HG03064 (cell line): ENCODE results near the gene CCNK.

Experiments used
- ATAC-seq: cut with Tn5 transposase; IDR thresholded peaks from one replicate; pipeline ENCODE4 v1.9.1; 2021; ENCODE audit warnings: low read depth; ENCODE audit not compliant: unreplicated experiment

Gene CCNK

GRCh38 chr14:99505089-99505488, 23.9 kb downstream of the CCNK start:
- ATAC-seq: no peak

DNA sequence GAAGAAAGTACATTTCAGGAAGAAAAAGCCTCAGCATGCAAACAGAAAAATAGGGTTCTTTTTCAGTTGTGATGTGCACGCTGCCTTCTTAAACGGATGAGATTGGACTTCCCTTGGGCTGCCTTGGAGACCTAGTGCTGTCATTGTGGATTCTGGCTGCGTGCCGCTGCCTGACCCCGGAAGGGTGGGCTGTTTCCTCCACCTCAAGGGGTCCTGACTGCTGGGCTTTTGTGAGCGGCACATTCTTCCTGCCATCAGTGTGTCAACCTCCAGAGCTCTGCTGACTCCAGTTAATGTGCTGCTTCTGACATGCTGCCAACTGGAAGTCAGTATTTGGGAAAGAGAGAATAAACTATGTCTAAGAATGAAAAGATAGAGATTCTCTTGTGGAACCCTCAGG, 25.1 kb downstream of the CCNK start:
- no peak for ATAC-seq

- ATAC-seq: no peak
Observed at GRCh38 chr14:99507860-99508640, 26.8 kb downstream of the CCNK start.

GRCh38 chr14:99508896-99509629, 27.9 kb downstream of the CCNK start:
- no peak for ATAC-seq

DNA sequence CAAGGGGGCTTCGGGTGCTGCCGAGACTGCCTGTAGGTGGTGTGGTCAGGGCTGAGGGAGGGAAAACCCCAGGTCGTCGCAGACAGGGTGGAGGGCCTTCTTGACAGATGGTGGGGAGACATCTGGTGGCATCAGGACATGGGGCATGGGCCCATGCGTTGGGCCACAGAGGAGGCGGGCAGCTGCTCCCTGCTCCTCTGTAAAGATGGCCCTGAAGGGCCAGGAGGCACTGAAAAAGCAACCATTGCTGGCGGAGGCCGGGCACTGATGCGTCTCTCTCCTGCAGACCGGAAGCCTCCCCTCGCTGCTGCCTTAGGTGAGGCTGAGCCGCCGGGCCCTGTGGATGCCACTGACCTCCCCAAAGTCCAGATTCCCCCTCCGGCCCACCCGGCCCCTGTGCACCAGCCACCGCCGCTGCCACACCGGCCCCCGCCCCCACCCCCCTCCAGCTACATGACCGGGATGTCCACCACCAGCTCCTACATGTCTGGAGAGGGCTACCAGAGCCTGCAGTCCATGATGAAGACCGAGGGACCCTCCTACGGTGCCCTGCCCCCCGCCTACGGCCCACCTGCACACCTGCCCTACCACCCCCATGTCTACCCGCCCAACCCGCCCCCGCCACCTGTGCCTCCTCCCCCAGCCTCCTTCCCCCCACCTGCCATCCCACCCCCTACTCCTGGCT, 28.8 kb downstream of the CCNK start:
- ATAC-seq: no peak

DNA sequence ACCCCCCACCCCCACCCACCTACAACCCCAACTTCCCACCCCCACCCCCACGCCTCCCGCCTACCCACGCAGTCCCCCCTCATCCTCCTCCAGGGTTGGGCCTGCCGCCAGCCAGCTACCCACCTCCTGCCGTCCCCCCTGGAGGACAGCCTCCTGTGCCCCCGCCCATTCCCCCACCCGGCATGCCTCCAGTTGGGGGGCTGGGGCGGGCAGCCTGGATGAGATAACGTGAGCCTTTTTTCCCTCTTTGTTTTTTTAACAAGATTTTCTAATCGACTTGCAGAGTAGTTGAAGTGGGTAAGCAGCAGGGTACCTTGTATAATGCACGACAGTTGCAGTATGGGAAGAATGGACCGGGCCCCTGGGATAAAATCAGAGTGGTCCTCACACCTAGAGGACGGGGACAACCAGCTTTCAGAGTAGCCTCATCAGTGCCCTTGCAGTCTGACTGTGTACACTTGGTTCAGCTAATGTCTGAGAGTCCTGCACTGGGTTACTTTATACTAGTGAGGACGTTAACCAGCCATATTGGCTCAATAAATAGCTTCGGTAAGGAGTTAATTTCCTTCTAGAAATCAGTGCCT, 29.4 kb downstream of the CCNK start:
- ATAC-seq: no peak

DNA sequence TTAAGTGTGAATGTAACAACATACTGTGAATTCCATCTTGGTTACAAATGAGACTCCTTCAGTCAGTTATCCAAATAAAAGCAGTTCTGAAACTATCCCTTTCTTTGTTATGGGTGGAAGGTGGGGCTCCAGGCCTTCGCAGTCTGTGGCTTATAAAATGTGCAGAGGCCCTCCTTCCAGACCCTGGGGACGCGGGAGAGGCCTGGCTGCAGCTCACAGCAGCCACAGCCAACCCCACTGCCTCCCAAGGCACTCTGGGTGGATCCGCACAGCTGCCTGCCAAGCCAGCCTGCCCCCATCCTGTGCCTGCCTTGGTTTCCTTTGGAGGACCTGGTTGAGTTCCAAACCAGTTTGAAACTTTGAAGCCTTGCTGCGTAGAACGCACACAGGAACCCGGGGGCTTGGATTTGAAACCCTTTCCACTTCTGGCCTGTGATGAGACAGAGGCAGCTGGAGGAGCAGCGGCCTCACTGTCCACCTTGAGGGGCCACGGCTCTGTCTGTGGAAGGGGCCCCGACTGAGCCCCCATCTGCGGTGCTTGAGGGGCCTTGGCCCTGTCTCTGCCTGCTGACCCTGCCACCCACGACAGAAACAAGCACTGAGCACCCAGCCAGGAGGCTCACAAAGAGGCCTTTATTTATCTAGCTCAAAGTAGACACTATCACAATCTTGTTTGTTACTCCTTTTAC, 30.4 kb downstream of the CCNK start:
- no peak for ATAC-seq

DNA sequence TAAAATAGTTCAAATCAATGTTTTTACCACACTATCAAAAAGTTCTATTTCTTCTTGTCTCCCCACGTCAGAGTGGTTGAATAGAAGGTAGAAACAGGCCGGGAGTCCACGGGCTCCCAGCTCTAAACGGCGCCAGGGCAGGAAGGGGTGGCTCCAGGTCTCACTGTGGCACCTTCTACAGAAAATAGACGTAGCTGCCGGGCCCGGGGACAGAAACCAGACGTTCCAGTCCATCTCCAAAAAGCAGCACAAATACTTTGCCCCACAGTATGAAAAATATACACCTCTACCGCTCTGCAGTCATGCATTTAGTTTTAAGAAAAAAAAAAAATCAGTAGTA, 30.9 kb downstream of the CCNK start:
- no peak for ATAC-seq

- no peak for ATAC-seq
Observed at GRCh38 chr14:99512571-99513182, 31.5 kb downstream of the CCNK start.

DNA sequence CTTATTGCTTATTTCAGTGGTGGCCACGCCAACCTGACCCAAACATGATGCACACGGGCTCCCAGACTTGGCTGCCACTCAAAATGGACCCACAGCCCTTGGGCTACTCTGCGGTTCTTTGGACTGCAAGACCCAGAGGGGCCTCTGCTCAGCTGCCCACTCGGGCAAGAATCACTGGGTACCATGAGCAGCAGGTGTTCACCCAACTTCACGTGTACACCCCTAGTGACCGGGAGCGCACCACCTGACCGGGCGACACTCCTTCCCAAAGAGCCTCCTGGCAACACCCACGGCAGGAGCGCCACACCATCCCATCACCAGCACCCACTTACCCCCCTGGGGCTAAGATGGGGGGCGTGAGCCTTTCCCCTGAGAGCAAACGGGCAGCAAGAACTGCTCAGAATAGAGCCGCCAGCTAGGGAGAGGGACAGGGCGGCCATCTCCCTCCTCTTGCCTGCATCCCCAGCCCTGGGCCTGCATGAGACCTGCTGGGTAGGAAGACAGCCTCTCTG, 32.0 kb downstream of the CCNK start:
- ATAC-seq: no peak

GRCh38 chr14:99513946-99514551, 32.8 kb downstream of the CCNK start:
- no peak for ATAC-seq

DNA sequence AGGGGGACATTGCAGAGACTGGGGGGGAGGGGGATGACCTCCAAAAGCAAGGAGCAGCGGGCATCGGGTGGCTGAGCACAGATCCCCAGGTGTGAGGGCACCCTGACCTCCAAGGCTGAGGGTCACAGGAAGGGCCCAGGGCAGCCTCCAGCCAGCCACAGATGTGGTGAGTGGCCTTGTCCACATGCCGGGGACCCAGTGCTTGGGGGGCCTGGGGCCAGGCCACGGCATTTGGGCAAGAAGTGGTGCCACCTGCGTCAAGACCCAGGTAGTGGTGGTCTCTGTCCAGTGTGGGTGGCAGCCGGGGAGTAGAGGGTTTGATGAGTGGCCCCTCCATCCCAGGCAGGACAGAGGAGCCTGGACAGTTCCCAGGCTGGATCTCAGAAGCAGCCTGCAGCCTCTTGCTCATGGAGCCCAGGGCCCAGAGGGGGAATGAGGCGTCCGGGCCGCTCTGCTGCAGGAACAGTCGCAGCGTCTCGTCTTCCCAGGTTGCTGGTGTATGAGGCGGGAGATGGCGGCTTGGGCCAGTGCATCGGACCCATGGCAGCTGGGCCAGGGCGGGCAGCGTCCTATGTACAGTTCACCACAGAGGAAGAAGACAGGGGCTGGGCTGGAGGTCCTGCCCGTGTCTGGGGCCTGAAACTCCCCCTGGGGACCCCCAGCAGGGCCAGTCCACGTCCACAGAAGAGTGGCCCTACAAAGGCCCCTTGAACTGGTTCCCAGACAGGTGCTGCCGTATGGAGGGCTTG, 33.5 kb downstream of the CCNK start:
- ATAC-seq: no peak

DNA sequence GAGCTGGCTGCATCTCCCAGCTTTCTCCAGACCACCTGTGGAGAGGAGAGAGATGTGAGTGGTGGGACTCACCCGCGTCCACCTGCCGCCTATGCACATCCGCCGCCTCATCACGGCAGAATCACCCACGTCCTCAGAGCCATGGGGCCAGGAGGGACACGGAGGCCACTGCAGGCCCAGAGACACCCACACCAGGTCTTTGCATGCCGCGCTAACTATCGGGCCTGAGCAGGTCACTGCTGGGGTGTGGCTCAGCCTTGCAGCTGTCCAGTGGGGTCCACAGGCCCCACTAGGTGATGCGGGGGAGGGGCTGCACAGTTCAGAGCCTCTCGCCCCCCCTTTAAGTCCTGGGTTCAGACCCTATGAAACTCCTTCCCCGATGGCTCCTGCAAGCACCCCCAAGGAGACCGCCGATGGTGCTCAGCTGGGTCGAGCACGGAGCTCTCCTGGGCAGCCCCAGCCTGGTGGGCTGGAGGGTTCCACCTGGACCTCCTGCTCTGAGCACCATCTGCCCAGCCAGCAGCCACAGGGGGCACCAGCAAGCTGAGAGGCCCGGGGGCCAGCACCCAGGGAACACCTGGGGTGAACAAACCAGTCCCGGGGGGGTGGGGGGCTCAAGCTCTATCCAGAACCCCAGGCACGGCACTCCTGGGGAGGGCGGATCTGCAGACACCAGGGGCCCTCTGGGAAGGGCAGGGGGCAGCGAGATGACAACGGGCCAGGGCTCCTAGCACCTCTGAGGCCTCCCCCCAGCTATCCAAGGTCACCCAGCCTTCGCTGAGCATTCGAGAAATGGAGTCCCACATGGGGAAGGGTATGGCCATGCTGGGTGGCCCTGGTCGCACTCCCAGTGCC, 34.3 kb downstream of the CCNK start:
- no peak for ATAC-seq

DNA sequence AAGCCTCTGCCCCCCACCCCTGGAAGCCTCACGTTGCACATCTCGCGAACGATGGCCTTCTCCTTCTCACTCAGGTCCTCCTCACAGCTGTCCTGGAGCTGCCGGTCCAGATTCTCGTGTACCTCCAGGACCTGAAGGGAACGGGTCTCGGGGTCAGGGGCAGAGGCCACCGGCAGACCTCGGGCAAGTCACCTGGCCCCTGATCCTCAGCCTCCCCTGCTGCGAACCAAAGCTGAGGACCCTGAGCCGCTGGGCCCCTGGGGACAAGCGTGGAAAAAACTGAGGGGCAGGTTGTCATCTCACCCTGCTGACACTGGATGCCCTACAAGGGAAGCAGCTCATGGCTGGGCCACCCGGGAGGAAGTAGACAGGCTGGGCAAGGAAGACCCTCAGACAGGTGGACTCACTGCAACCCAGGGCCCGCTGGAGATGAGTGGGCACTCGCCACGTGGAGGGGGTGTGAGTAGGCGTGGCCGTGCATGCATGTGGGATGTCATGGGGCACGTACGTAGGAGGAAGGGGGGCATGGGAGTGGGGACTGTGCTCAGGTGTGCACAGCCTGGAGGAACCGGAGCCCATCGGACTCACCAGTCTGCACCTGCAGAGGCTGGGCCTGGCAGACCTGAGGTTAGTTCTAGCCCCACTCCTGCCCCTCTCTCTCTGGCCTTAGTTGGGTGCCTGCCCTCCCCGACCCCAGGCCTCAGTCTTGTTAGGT, 35.1 kb downstream of the CCNK start:
- no peak for ATAC-seq

- no peak for ATAC-seq
Observed at GRCh38 chr14:99516871-99517642, 35.8 kb downstream of the CCNK start.

- ATAC-seq: no peak
Observed at GRCh38 chr14:99517643-99518381, 36.6 kb downstream of the CCNK start.
